ENCODE results near the gene EMC1. TPM values are rescaled to one million over a fixed set of nuclear protein-coding genes. Genes with fewer than 3 reads are reported as not detected.

Gene EMC1
- total RNA-seq, 6 experiments from 2014 or later = 86.8 to 106 (median 93.6) TPM

GRCh38 chr1:19177811-19178210, 73.5 kb downstream of the EMC1 start:
- no peak for DNase-seq

GRCh38 chr1:19169642-19170041, 81.7 kb downstream of the EMC1 start:
- no peaks in the 10 kb centered on the region for H3K27me3 Mint-ChIP-seq (ENCODE audit: insufficient read depth)
- TF ChIP-seq CTCF (IDR thresholded peaks at IDR 0.05) = no peak
- peak; percentile 29 for DNase-seq
- H3K36me3 Mint-ChIP-seq (ENCODE audit: low read depth) = peaks cover 57% of the 10 kb centered on the region
- no peaks in the 10 kb centered on the region for H3K9me3 Mint-ChIP-seq
- peak overlapping the region; percentile 40 for H3K27ac Mint-ChIP-seq
- no peak overlapping the region for H3K4me3 Mint-ChIP-seq
- H3K4me1 Mint-ChIP-seq (ENCODE audit: low read depth) = peaks cover 41% of the 10 kb centered on the region

More at GRCh38 chr1:19177811-19178210, 73.5 kb downstream of the EMC1 start:
- H3K27me3 Mint-ChIP-seq (ENCODE audit: insufficient read depth) = peaks cover 4% of the 10 kb centered on the region
- no peak overlapping the region for H3K27ac Mint-ChIP-seq
- TF ChIP-seq CTCF (IDR thresholded peaks at IDR 0.05) = no peak
- peaks cover 49% of the 10 kb centered on the region for H3K36me3 Mint-ChIP-seq (ENCODE audit: low read depth)
- H3K4me3 Mint-ChIP-seq = no peak overlapping the region
- no peaks in the 10 kb centered on the region for H3K4me1 Mint-ChIP-seq (ENCODE audit: low read depth)
- no peaks in the 10 kb centered on the region for H3K9me3 Mint-ChIP-seq

- TF ChIP-seq CTCF (IDR thresholded peaks at IDR 0.05) = no peak
- peaks cover 63% of the 10 kb centered on the region for H3K36me3 Mint-ChIP-seq (ENCODE audit: low read depth)
- no peak overlapping the region for H3K27ac Mint-ChIP-seq
- H3K4me1 Mint-ChIP-seq (ENCODE audit: low read depth) = peaks cover 66% of the 10 kb centered on the region
- H3K27me3 Mint-ChIP-seq (ENCODE audit: insufficient read depth) = no peaks in the 10 kb centered on the region
- DNase-seq = no peak
- H3K9me3 Mint-ChIP-seq = no peaks in the 10 kb centered on the region
- no peak overlapping the region for H3K4me3 Mint-ChIP-seq
Measured at GRCh38 chr1:19167140-19167539, 84.2 kb downstream of the EMC1 start.

GRCh38 chr1:19166066-19166465, 85.3 kb downstream of the EMC1 start:
- no peak for DNase-seq
- Mint-ChIP-seq H3K9me3 (no peaks in the 10 kb centered on the region), H3K27ac (peak overlapping the region; percentile 49), H3K4me3 (no peak overlapping the region; the same call in 1 of the 2 replicates), H3K27me3 (ENCODE audit: insufficient read depth) (no peaks in the 10 kb centered on the region), H3K36me3 (ENCODE audit: low read depth) (peaks cover 64% of the 10 kb centered on the region), H3K4me1 (ENCODE audit: low read depth) (peaks cover 64% of the 10 kb centered on the region)
- no peak for TF ChIP-seq CTCF (IDR thresholded peaks at IDR 0.05)

Other genes starting within 250 kb of the EMC1 start
- 100 to 1,000 TPM in 1 of 6 experiments, 10 to 100 TPM in 5; 74.2 to 116 (median 88.6) TPM for gene UBR4, start 41.3 kb downstream of the EMC1 start, total RNA-seq (2021; fragmentation: NEBNext Ultra II Directional; extraction: Animal tissue kit (Norgen Biotek cat#: 25700))
- gene MRTO4, start 281 bp upstream of the EMC1 start, total RNA-seq (2021; fragmentation: NEBNext Ultra II Directional; extraction: Animal tissue kit (Norgen Biotek cat#: 25700)) = 10 to 100 TPM; 40.0 to 61.9 (median 45.0) TPM
- under 1 TPM in 5 of 6 experiments, not detected in 1; 0.12 to 0.46 (median 0.27) TPM for gene AKR7A3, start 37.2 kb upstream of the EMC1 start, total RNA-seq (2021; fragmentation: NEBNext Ultra II Directional; extraction: Animal tissue kit (Norgen Biotek cat#: 25700))
- gene AKR7A2, start 60.6 kb upstream of the EMC1 start, total RNA-seq (2021; fragmentation: NEBNext Ultra II Directional; extraction: Animal tissue kit (Norgen Biotek cat#: 25700)) = 10 to 100 TPM; 62.8 to 74.2 (median 69.4) TPM
- 10 to 100 TPM; 13.3 to 15.6 (median 14.2) TPM for gene SLC66A1, start 60.8 kb upstream of the EMC1 start, total RNA-seq (2021; fragmentation: NEBNext Ultra II Directional; extraction: Animal tissue kit (Norgen Biotek cat#: 25700))
- gene CAPZB, start 234.0 kb upstream of the EMC1 start, total RNA-seq (2021; fragmentation: NEBNext Ultra II Directional; extraction: Animal tissue kit (Norgen Biotek cat#: 25700)) = 100 to 1,000 TPM; 565 to 646 (median 603) TPM

All from HFFc6 (cell line).